Stimulated activated CD4-positive, alpha-beta T cell treated with anti-CD3 and anti-CD28 coated beads, Interleukin-2, amount 100 ng/mL, for 4 hours (primary cell): ENCODE measurements around the gene SMAD2.
A peak's percentile ranks its signal among the peaks of the same experiment; 100 is the strongest.
"Not testable (repeated sequence)": the region's sequence is repeated elsewhere in the genome, so short reads cannot be mapped to it uniquely, and the experiment has no call there.

ENCODE experiments used
- DNase-seq: peaks from one replicate; pipeline ENCODE4 v3.0.0-alpha.2; 2020; ENCODE audit warnings: low read depth

The SMAD2 gene

GRCh38 chr18:47793609-47794008, 136.8 kb downstream of the SMAD2 start:
- DNase-seq = no peak

- no peak for DNase-seq
These were observed 138.9 kb downstream of the SMAD2 start for GRCh38 chr18:47791461-47791985.

GRCh38 chr18:47790036-47790435, 140.4 kb downstream of the SMAD2 start:
- no peak for DNase-seq

GRCh38 chr18:47788621-47789020, 141.8 kb downstream of the SMAD2 start:
- no peak for DNase-seq

GRCh38 chr18:47781561-47781960, 148.9 kb downstream of the SMAD2 start:
- DNase-seq = no peak

- DNase-seq = no peak
These were observed 150.3 kb downstream of the SMAD2 start for GRCh38 chr18:47780011-47780725.

- no peak for DNase-seq
These were observed 151.1 kb downstream of the SMAD2 start for GRCh38 chr18:47779381-47779780.

GRCh38 chr18:47777626-47778025, 152.8 kb downstream of the SMAD2 start:
- no peak for DNase-seq

- no peak for DNase-seq
These were observed 154.5 kb downstream of the SMAD2 start for GRCh38 chr18:47775961-47776360.

- DNase-seq = no peak
These were observed 156.5 kb downstream of the SMAD2 start for GRCh38 chr18:47773931-47774330.

- DNase-seq = peak; percentile 18
These were observed 157.8 kb downstream of the SMAD2 start for GRCh38 chr18:47772374-47773248.

GRCh38 chr18:47771922-47772321, 158.5 kb downstream of the SMAD2 start:
- DNase-seq = no peak

GRCh38 chr18:47767699-47768098, 162.8 kb downstream of the SMAD2 start:
- DNase-seq = no peak

GRCh38 chr18:47767198-47767597, 163.3 kb downstream of the SMAD2 start:
- not testable (repeated sequence) for DNase-seq
